MM.1S (cell line): ENCODE data around the gene FRMD3.

Experiments
- DNase-seq: peaks from one replicate; pipeline ENCODE4 v3.0.0-alpha.2; 2015
- H2AFZ ChIP-seq: fragments of 300-600 bp; sonication (generic); 2 replicates; pipeline ENCODE4 v1.6.0; 2016; ENCODE audit warnings: antibody characterized with exemption, low read length
- H3F3A ChIP-seq: fragments of 300-600 bp; sonication (generic); 2 replicates; pipeline ENCODE4 v1.6.1; 2016; ENCODE audit warnings: mild to moderate bottlenecking, antibody characterized with exemption, low read length, moderate library complexity, mixed read lengths; ENCODE audit not compliant: insufficient read depth
- H3K27ac ChIP-seq: fragments of 300-600 bp; sonication (generic); 2 replicates; pipeline ENCODE4 v1.5.1; 2016; ENCODE audit warnings: mild to moderate bottlenecking, low read length
- H3K27me3 ChIP-seq: fragments of 300-600 bp; sonication (generic); replicated peaks from 2 replicates; pipeline ENCODE4 v1.6.0; 2016; ENCODE audit warnings: low read length; ENCODE audit not compliant: insufficient read depth
- H3K36me3 ChIP-seq: fragments of 300-600 bp; sonication (generic); replicated peaks from 2 replicates; pipeline ENCODE4 v1.6.1; 2016; ENCODE audit warnings: mild to moderate bottlenecking, low read length, mixed read lengths; ENCODE audit not compliant: insufficient read depth
- H3K4me1 ChIP-seq: fragments of 300-600 bp; sonication (generic); 2 replicates; pipeline ENCODE4 v1.6.1; 2016; ENCODE audit warnings: low read length, mixed read lengths
- H3K4me2 ChIP-seq: fragments of 300-600 bp; sonication (generic); 2 replicates; pipeline ENCODE4 v1.6.0; 2016; ENCODE audit warnings: low read depth, low read length
- H3K4me3 ChIP-seq: fragments of 300-600 bp; sonication (generic); 2 replicates; pipeline ENCODE4 v1.5.1; 2016; ENCODE audit warnings: low read length, mixed read lengths
- H3K79me2 ChIP-seq: fragments of 300-600 bp; sonication (generic); 2 replicates; pipeline ENCODE4 v1.6.1; 2016; ENCODE audit warnings: mixed run types, low read length, mixed read lengths
- H3K9ac ChIP-seq: fragments of 300-600 bp; sonication (generic); 2 replicates; pipeline ENCODE4 v1.6.1; 2016; ENCODE audit warnings: low read length, mixed read lengths
- H3K9me2 ChIP-seq: fragments of 300-600 bp; sonication (generic); replicated peaks from 2 replicates; pipeline ENCODE4 v1.6.1; 2016; ENCODE audit warnings: mild to moderate bottlenecking, low read length, mixed read lengths; ENCODE audit not compliant: insufficient read depth
- H3K9me3 ChIP-seq: fragments of 300-600 bp; sonication (generic); replicated peaks from 2 replicates; pipeline ENCODE4 v1.6.1; 2016; ENCODE audit warnings: mild to moderate bottlenecking, low read length, mixed read lengths; ENCODE audit not compliant: insufficient read depth
- H4K20me1 ChIP-seq: fragments of 300-600 bp; sonication (generic); 2 replicates; pipeline ENCODE4 v1.6.1; 2016; ENCODE audit warnings: mild to moderate bottlenecking, low read length, moderate library complexity, mixed read lengths; ENCODE audit not compliant: insufficient read depth
- CTCF ChIP-seq: fragments of 300-600 bp; sonication (generic); IDR thresholded peaks from 2 replicates; pipeline ENCODE4 v1.5.1; 2016; ENCODE audit warnings: antibody characterized with exemption, low read length, mixed read lengths
- EZH2 ChIP-seq: fragments of 300-600 bp; sonication (generic); optimal IDR thresholded peaks from 2 replicates; pipeline ENCODE3; 2017; ENCODE audit warnings: low read depth, mild to moderate bottlenecking, antibody characterized with exemption, low read length, mixed read lengths
- EZH2phosphoT487 ChIP-seq: fragments of 300-600 bp; sonication (generic); IDR thresholded peaks from 2 replicates; pipeline ENCODE4 v1.6.1; 2018; ENCODE audit warnings: antibody characterized with exemption, low read length

The FRMD3 gene

GRCh38 chr9:83582029-83582428, 43.8 kb upstream of the FRMD3 start:
- H4K20me1 ChIP-seq = no peaks in the 10 kb centered on the region
- TF ChIP-seq EZH2phosphoT487 (no peak), EZH2 (no peak), CTCF (no peak)
- no peaks in the 10 kb centered on the region for H3K9me3 ChIP-seq
- H3K4me3 ChIP-seq = no peak overlapping the region
- no peak overlapping the region for H3K27ac ChIP-seq
- no peaks in the 10 kb centered on the region for H3K79me2 ChIP-seq
- H2AFZ ChIP-seq = no peak overlapping the region
- no peaks in the 10 kb centered on the region for H3K4me1 ChIP-seq
- no peaks in the 10 kb centered on the region for H3F3A ChIP-seq
- no peaks in the 10 kb centered on the region for H3K9me2 ChIP-seq
- H3K27me3 ChIP-seq = no peaks in the 10 kb centered on the region
- no peaks in the 10 kb centered on the region for H3K36me3 ChIP-seq
- no peak overlapping the region for H3K4me2 ChIP-seq
- no peak for DNase-seq
- H3K9ac ChIP-seq = no peak overlapping the region

GRCh38 chr9:83574482-83574881, 36.3 kb upstream of the FRMD3 start:
- no peak for TF ChIP-seq EZH2phosphoT487
- TF ChIP-seq CTCF = no peak
- no peak for TF ChIP-seq EZH2
- Histone ChIP-seq H3K27me3 (no peaks in the 10 kb centered on the region), H3K9me3 (no peaks in the 10 kb centered on the region), H2AFZ (no peak overlapping the region), H3K4me1 (peaks cover 27% of the 10 kb centered on the region), H3K36me3 (no peaks in the 10 kb centered on the region), H3K9me2 (no peaks in the 10 kb centered on the region), H3K4me3 (no peak overlapping the region), H3F3A (0 out of 2 replicates have a peak, but pooled peaks cover 7% of the 10 kb centered on the region), H3K27ac (no peak overlapping the region), H3K79me2 (no peaks in the 10 kb centered on the region), H3K9ac (no peak overlapping the region), H3K4me2 (peak overlapping the region; percentile 44), H4K20me1 (no peaks in the 10 kb centered on the region)
- peak; percentile 40 for DNase-seq

GRCh38 chr9:83572524-83572923, 34.3 kb upstream of the FRMD3 start:
- Histone ChIP-seq H3K4me2 (no peak overlapping the region), H3K4me1 (peaks cover 27% of the 10 kb centered on the region), H4K20me1 (no peaks in the 10 kb centered on the region), H2AFZ (no peak overlapping the region), H3K4me3 (no peak overlapping the region), H3K9ac (no peak overlapping the region), H3K9me3 (no peaks in the 10 kb centered on the region), H3K27ac (no peak overlapping the region), H3K79me2 (no peaks in the 10 kb centered on the region), H3K36me3 (no peaks in the 10 kb centered on the region), H3K27me3 (no peaks in the 10 kb centered on the region), H3K9me2 (no peaks in the 10 kb centered on the region), H3F3A (0 out of 2 replicates have a peak, but pooled peaks cover 7% of the 10 kb centered on the region)
- no peak for DNase-seq
- TF ChIP-seq CTCF = no peak
- no peak for TF ChIP-seq EZH2phosphoT487
- TF ChIP-seq EZH2 = no peak
